Activated gamma-delta T cell treated with anti-CD3 and anti-CD28 coated beads, Interleukin-2, amount 50 U/mL, for 16 hours (primary cell): ENCODE results near the gene CRCP.
"Not testable (repeated sequence)": the region's sequence is repeated elsewhere in the genome, so short reads cannot be mapped to it uniquely, and the experiment has no call there.

Experiments
- DNase-seq: peaks from one replicate; pipeline ENCODE4 v3.0.0-alpha.2; 2020; ENCODE audit warnings: low read depth

CRCP gene

DNA sequence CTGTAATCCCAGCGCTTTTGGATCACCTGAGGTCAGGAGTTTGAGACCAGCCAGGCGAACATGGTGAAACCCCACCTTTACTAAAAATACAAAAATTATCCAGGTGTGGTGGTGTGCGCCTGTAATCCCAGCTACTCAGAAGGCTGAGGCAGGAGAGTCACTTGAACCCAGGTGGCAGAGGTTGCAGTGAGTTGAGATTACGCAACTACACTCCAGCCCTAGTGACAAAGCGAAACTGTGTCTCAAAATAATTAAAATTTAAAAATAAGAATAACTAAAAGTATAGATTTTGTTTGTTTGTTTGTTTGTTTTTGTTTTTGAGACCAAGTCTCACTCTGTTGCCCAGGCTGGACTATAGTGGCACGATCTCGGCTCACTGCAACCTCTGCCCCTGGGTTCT lies 41.4 kb downstream of the CRCP start:
- DNase-seq: not testable (repeated sequence)

DNA sequence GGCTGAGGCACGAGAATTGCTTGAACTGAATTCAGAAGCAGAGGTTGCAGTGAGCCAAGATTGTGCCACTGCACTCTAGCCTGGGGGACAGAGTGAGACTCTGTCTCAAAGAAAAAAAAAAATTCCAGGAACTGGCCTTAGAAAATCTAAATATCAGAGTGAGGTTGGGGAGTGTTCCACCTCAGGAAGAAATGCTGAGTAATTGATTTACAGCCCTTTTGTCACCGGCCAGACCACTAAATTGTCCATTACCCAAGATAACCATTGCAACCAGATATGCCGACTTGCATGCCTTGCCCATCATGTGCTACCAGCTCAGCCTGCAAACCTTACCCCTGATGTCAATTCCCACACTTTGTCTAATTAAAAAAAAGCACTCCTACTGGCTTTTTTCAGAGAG lies 42.4 kb downstream of the CRCP start:
- no peak for DNase-seq

DNA sequence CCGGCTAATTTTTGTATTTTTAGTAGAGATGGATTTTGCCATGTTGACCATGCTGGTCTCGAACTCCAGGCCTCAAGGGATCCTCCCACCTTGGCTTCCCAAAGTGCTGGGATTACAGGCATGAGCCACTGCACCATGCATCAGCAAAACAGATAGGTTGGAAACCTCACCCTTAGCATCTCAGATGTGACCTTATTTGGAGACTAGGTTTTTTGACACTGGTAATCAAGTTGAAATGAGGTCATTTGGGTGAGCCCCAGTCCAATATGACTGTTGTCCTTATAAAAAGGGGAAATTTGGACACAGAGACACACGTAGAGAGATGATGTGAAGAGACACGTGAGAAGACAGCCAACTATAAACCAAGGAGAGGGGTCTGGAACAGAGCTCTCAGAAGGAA lies 48.0 kb downstream of the CRCP start:
- DNase-seq: no peak

DNA sequence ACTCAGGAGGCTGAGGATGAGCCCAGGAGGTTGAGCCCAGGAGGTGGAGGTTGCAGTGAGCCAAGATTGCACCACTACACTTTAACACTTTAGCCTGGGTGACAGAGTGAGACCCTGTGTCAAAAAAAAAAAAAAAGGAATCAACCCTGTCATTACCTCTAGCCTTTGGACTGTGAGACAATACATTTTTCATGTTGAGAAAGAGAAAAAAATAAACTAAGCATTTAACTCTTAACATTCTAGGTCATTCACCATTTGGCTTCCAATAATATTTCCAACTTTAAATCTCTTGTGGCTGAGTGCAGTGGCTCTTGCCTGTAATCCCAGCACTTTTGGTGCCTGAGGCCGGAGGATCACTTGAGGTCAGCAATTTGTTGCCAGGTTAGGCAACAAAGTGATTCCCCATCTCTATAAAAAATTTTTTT lies 48.6 kb downstream of the CRCP start:
- DNase-seq: no peak

DNA sequence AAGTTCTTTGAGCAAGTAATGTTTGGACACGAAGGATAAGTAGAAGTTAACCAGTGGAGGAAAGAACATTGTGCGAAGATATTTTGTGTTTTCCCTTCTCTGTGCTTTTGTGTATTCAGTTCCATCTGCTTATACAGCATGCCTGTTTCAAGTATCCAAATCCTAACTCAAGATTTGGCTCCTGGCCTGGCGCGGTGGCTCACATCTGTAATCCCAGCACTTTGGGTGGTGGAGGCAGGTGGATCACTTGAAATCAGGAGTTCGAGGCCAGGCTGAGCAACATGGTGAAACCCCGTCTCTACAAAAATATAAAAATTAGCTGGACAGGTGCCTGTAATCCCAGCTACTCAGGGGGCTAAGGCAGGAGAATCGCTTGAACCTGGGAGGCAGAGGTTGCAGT lies 49.7 kb downstream of the CRCP start:
- DNase-seq: no peak

DNA sequence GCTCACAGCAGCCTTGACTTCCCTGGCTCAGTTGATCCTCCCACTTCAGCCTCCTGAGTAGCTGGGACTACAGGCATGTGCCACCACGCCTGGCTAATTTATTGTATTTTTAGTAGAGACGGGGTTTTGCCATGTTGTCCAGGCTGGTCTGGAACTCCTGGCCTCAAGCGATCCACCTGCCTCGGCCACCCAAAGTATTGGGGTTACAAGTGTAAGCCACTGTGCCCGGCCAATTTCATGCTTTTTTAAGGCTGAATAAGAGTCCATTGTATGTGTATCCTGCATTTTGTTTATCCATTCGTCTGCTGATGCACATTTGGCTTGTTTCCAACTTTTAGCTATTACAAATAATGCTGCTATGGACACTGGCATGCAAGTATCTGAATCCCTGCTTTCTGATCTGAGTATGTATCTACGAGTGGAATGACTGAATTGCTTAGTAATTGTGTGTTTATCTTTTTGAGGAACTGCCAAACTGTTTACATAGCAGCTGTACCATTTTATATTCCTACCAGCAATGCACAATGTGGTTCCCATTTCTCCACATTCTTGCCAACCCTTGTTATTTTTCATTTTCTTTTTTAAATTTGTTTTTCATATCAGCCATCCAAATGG lies 53.2 kb downstream of the CRCP start:
- no peak for DNase-seq

DNA sequence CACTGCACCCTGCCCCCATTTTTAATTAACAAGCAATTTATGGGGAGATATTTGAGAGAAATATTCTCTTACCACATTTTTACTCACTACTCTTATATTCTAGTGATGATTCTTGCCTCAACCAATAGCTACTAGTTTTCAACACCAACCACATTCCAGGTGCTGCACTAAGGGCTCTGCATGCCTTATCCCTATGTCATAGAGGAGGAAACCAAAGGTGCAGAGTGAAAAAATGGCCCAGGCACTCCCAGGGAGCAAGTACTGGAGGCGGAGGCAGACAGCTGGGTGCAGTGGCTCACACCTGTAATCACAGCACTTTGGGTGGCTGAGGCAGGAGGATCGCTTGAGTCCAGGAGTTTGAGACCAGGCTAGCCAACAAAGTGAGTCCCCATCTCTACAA lies 55.0 kb downstream of the CRCP start:
- no peak for DNase-seq

DNA sequence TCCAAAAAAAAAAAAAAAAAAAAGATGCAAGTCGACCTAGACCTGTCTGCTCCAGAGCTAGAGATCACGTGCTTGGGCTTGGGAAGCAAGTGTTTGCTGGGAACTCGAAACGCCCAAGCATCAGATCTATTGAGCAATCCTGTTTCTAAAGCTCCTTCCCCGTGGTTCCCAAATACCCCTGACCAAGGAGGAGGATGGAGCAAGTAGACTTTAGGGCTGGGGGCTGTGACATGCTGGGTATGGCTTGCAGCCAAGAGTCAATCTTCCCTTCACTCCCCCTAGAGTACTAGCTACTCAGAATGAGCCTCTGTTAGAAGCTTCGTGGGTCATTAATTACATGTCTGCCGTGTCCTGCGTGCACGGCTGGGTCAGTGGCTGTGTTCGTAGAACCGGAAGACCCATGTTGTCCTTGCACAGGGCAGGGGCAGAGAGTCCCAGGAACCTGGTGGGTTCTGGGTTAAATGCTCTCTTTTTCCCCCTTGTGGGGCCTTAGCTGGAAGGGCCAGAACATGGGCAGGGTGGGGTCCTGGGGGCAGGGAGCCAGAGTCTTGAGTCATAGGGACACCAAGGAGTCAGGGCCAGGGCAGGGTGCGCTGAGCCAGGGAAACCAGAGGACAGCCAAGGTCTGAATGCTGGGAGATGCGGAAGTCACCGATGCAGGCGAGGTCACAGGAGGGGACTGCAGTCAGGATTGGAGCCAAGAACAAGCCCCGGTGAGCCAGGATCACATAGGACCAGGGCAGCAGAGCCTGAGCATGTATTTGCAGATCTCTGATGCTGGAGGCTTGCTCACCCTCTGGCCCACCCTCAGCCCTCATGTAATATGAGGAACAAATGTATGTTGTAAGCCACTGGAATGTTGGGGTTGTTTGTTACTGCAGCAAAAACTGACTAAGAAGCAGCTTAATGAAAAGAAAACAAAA lies 55.9 kb downstream of the CRCP start:
- DNase-seq: no peak

DNA sequence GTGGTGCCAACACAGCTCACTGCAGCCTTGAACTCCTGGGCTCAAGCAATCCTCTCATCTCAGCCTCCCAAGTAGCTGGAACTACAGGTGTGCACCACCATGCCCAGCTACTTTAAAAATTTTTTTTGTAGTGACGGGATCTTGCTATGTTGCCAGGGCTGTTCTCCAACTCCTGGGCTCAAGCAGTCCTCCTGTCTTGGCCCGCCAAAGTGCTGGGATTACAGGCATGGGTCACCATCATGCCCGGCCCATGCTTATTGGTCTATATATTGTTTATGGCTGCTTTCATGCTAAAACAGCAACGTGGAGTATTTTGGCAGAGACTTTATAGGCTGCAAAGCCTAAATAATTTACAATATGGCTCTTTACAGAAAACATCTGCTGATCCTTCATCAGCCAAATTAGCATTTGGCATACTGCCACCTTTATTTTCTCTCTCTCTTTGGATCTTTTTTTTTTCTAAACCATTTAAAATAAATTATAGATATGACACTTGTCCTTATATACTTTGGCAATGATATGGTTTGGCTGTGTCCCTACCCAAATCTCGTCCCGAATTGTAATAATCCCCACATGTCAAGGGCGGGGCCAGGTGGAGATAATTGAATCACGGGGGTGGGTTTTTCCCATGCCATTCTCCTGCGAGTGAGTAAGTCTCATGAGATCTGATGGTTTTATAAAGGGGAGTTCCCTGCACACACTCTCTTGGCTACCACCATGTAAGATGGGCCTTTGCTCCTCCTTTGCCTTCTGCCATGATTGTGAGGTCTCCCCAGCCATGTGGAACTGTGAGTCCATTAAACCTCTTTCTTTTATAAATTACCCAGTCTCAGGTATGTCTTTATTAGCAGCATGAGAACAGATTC lies 58.1 kb downstream of the CRCP start:
- not testable (repeated sequence) for DNase-seq

DNA sequence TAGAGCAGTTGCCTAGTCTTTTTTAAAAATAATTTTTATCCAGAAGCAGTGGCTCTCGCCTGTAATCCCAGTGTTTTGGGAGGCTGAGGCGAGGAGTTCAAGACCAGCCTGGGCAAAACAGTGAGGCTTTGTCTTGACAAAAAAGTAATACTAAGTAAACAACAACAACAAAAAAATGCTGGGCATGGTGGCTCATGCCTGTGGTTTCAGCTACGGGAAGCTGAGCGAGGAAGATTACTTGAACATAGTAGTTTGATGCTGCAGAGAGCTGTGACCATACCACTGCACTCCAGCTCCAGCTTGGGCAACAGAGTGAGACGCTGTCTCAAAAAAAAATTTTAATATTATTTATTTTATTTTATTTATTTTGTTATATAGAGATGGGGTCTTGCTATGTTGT lies 59.2 kb downstream of the CRCP start:
- DNase-seq: no peak

DNA sequence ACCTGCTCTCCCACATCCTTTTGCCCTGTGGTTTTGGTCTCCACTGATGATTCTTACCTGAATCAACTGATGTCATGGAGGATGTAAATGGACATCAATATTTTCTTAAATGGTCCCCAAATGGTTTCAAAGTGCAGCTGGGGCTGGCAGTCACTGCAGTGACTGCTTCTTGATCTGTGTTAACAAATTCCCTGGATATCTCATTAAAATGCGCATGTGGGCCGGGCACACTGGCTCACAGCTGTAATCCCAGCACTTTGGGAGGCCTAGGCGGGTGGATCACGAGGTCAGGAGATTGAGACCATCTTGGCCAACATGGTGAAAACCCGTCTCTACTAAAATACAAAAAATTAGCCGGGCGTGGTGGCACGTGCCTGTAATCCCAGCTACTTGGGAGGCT lies 60.4 kb downstream of the CRCP start:
- DNase-seq: not testable (repeated sequence)

DNA sequence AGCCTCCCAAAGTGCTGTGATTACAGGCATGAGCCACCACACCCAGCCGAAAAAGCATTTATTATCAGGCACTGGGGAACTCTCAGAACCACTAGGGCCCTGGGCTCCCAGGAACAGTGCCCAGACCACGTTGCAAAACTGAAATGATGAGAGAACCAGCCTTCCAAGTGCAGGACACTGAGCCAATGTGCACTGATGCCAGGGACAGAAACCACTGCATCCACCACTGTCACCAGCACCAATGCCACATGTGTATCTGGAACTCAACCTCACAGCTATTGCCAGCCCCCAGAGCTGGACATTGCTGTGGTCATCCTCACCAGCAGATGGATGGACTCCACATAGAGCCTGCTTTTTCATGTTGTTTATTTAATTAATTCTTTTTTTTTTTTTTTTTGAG lies 62.3 kb downstream of the CRCP start:
- no peak for DNase-seq

DNA sequence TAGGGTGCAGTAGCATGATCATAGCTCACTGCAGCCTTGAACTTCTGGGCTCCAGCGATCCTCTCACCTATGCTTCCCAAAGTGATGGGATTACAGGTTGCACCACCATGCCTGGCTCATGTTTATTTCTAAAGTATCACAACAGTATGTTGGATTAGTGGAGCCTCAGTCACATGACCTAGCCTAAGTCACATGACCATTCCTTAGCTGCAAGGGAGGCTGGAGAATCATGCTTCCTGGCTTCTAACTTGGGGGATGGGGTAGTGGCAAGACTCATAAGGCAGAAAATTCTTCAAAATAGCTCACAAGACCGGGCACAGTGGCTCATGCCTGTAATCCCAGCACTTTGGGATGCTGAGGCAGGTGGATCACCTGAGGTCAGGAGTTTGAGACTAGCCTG lies 63.6 kb downstream of the CRCP start:
- no peak for DNase-seq

DNA sequence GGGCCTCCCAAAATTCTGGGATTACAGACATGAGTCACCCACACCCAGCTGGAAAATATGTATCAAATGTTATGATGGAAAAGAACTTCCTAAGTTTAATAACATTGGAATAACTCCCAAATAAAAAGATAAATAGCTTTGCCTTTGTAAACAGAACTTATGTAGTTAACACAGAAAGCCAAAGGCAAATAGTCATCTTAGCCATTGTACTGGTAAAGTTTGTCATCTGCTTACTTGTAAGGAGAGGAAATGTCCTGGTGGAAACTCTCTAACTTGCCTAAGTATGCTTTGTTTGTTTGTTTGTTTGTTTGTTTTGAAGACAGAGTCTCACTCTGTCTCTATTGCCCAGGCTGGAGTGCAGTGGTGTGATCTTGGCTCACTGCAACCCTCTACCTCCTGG lies 66.7 kb downstream of the CRCP start:
- no peak for DNase-seq

DNA sequence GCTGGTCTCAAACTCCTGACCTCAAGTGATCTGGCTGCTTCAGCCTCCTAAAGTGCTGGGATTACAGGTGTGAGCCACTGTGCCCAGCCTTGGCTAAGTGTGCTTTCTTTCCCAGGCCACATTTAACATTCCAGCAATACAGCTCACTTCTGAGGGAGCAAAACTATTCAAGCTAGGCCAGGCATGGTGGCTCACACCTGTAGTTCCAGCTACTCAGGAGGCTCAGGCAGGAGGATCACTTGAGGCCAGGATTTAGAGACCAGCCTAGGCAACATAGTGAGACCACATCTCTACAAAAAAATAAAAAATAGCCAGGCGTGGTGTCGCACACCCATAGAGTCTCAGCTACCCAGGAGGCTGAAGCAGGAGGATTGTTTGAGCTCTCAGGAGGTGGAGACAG lies 67.2 kb downstream of the CRCP start:
- no peak for DNase-seq

DNA sequence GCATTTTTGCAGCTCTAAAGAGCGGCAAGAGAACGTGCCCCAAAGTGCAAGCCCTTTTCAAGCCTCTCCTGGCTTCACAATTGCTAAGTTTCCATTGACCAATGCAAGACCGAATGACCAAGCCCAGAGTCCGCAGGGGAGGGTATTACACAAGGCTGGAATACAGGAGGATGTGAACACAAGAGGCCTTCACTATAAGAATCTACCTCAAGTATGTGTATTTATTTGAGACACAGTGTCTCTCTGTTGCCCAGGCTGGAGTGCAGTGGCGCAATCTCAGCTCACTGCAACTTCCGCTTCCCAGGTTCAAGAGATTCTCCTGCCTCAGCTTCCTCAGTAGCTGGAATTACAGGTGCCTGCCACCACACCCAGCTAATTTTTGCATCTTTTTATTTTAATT lies 68.3 kb downstream of the CRCP start:
- no peak for DNase-seq

DNA sequence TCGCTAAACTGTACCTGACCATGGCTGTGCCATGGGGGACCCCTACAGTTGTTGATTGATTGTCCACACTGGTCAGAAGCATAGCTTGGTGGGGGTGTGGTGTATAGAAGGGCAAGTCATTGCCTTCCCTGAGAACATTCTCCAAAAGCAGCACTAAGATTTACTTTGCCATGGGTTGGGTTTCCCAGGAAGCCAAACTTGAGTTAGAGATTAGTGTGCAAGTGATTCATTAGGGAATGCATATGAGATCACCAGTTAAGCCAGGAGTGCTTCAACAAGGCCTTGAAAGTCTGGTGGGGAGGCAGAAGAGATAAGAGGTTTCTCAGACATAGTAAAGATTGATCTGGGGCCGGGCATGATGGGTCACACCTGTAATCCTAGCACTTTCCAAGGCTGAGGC lies 69.1 kb downstream of the CRCP start:
- no peak for DNase-seq

DNA sequence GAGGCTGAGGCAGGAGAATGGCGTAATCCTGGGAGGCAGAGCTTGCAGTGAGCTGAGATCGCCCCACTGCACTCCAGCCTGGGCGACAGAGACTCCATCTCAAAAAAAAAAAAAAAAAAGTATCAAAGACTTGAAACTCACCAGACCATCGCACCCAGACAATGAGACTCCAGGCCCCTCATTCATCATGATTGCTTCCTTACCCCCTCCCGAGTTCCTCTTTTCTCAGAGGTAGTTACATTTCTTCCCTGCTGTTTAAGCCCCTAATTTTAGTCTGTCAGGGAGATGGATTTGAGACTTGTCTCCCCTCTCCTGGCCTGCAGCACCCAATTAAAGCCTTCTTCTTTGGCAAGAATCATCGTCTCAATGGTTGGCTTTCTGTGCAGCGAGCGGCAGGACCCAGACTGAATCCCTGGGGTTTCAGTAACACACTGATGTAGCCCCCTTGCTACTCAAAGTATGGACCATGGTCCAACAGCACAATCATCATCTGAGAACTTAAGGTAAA lies 71.1 kb downstream of the CRCP start:
- DNase-seq: no peak

DNA sequence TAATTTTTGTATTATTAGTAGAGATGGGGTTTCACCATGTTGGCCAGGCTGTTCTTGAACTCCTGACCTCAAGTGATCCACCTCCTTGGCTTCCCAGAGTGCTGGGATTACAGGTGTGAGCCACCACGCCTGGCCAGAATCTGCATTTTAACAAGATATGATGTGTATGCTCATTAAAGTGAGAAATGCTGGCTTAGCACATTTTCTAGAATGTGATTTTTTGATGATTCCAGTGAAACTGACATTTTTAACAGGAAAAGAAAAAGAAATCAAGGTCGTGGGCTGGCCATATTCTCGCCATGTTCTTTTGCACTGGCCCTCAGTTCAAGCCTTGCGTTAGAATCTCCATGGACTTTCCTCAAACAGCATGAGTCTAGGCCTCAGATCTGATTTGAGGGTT lies 72.3 kb downstream of the CRCP start:
- DNase-seq: no peak

DNA sequence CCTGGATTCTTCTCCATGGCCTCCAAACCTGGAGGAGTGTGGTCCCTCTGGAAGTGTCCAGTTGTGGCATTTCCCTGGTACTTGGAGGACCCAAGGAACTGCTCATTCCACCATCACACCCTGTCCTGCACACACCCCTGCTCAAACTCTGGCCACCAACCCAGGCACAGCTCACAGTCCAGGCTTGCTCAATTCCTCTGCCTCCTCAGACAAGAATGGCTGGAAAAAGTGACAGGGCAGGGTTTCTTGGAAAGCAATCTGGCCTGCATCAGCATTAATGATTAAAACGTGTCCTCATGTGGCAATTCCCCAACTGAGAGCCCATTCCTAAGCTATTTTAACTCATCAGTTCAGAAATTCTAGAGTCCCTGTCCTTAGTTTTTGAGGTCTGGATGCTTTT lies 73.3 kb downstream of the CRCP start:
- DNase-seq: no peak

DNA sequence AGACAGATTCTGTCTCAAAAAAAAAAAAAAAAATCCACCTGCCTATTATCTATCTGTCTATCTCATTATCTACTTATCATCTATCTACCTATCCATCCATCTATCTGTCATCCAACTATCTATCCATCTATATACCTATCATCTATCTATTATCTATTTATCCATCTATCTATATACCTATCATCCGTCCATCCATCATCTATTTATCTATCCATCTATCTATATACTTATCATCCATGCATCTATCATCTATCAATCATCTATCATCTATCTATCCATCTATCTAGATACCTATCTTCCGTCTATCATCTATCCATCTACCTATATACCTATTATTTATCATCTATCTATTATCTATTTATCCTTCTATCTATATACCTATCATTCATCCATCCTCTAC lies 74.0 kb downstream of the CRCP start:
- DNase-seq: no peak

DNA sequence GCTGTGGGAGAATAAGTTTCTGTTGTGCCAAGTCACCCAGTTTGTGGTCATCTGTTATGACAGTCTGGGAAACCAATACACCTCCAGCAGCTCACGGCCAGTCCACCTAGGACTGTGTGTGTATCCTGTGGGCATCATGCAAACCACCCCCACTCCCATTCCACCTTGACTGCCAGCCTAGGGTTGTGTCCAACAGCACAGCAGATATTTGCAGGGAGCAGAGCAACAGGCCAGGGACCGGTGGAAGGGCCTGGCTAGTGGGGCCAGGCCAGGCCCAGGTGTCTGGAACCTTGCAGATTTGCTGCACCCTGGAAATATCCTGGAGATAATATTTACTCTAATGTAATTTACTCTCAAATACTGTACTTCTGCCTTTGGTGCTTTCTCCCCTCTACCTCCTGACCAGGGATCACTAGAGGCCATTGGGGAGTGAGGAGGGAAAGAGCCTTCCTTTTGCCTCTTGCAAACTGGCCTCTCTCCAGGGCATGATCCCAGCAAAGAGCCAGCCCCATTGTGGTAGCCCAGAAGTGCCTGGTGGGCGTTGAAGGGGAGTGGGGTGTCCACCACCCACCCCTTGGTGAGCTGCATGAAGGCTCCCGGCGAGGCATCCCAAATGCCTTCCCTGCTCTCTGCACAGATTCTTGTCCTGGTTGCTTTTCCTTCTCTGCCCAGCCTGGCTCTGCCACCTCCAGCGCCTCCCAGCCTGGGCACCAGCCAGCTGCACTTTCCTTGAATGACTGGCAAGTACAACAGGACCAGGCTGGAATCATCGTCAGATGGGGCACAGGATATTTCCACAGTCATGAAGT lies 75.3 kb downstream of the CRCP start:
- DNase-seq: no peak
